Measurements from ENCODE around the gene STIMATE. TPM values are rescaled to one million over a fixed set of nuclear protein-coding genes. Genes with fewer than 3 reads are reported as not detected.

Gene STIMATE
- total and polyA plus RNA-seq, 7 experiments from 2014 or later: 3.0 to 44.9 (median 33.6) TPM

DNA sequence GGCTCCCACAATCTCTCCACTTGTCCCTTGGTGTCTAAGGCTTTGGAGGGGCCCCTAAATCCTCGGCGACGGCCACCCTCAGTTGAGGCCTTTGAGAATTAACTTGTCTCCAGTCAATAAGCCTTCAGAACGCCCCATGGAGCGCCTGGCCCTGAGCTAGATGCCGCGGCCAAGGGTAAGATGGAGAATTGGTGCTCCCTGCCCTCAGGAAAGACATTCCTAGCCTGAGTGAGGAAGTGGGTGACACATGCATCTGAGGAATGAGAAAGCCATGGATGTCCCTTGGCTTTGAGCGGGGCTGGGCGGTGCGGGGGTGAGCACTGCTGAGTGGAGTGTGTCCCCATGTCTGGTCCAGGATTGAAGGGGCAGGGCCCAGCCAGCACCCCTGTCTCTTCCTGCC is 80.1 kb downstream of the STIMATE start:
- POLR2A ChIA-PET: no interaction called here

DNA sequence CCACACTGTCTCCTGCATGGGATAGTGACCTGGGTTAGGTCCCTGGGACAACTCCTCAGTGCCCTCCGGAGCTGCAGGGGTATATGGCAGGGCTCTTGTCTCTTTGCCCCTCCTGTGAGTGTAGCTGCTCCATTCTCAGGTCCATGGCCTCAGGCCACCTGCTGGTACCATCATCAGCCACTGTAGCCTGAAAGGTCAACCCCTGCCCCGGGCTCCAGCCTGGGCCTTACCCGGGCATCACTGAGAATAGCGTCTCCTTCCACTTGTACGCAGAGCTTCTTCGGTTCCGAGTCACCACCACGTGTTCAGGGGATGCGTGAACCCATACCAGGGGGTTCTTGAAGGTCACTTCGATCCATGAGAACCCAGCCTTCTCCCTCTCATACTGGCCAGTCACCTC is 80.7 kb downstream of the STIMATE start:
- H3K27ac Mint-ChIP-seq: peak overlapping the region in 2 of 9 donors; percentile 56

More for the DNA sequence above, 80.1 kb downstream of the STIMATE start:
- H3K27ac Mint-ChIP-seq: peak overlapping the region in 1 of 9 donors; percentile 25
- no peak overlapping the region for H3K27ac ChIP-seq (ENCODE audit: low read depth, low read length)
- H3K4me1 ChIP-seq (ENCODE audit: control insufficient read depth in 2 of 2, insufficient read depth in 2 of 2, low read length in 2 of 2): no peaks in the 10 kb centered on the region
- peaks cover 0 to 2% (median 0%) of the 10 kb centered on the region in 7 donors for H3K4me1 Mint-ChIP-seq
- intact Hi-C loops (cut with micrococcal nuclease): no loop called here
- H3K27me3 Mint-ChIP-seq: no peaks in the 10 kb centered on the region
- no peak for DNase-seq
- no peak overlapping the region for H3K4me3 ChIP-seq (ENCODE audit: low read length)
- no peaks in the 10 kb centered on the region for H3K9me3 Mint-ChIP-seq
- peaks cover 0 to 3% (median 0%) of the 10 kb centered on the region in 5 donors for H3K36me3 Mint-ChIP-seq
- no peaks in the 10 kb centered on the region for H3K27me3 ChIP-seq (ENCODE audit: control insufficient read depth in 2 of 2, insufficient read depth in 2 of 2, low read length in 2 of 2)
- H3K36me3 ChIP-seq (ENCODE audit: control insufficient read depth in 2 of 3, insufficient read depth in 3 of 3, low read length in 3 of 3): no peaks in the 10 kb centered on the region
- no peak overlapping the region for H3K4me3 Mint-ChIP-seq
- CTCF ChIA-PET: no interaction called here
- H3K9me3 ChIP-seq (ENCODE audit: control insufficient read depth in 2 of 3, low read length in 3 of 3): no peaks in the 10 kb centered on the region
- no peak for ATAC-seq

DNA sequence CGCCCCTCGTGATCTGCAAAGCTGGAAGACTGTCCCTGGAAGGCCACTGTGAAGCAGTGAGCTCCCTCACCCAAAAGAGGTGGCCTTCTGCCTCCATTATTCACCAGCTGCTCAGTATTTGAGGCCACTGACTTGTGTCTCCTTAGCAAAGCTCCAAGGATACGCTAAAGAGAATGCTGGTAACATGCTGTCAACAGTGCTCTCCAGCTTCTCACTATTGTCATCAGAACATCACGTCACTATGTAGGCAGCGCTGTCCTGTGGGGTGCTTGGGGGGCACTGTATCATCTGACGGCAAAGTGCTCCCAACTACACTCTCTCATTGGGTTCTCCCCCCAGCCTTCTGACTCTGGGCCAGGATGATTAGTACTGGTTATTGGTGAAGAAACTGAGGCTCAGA is 81.1 kb downstream of the STIMATE start:
- H3K9me3 ChIP-seq (ENCODE audit: control insufficient read depth in 2 of 3, low read length in 3 of 3): no peaks in the 10 kb centered on the region
- peaks cover 0 to 2% (median 0%) of the 10 kb centered on the region in 5 donors for H3K36me3 Mint-ChIP-seq
- H3K27me3 ChIP-seq (ENCODE audit: control insufficient read depth in 2 of 2, insufficient read depth in 2 of 2, low read length in 2 of 2): no peaks in the 10 kb centered on the region
- no peak overlapping the region for H3K4me3 ChIP-seq (ENCODE audit: low read length)
- H3K4me1 Mint-ChIP-seq: peaks cover 0 to 3% (median 0%) of the 10 kb centered on the region in 7 donors
- no peaks in the 10 kb centered on the region for H3K36me3 ChIP-seq (ENCODE audit: control insufficient read depth in 2 of 3, insufficient read depth in 3 of 3, low read length in 3 of 3)
- no peak for ATAC-seq
- CTCF ChIA-PET: no interaction called here
- H3K4me1 ChIP-seq (ENCODE audit: control insufficient read depth in 2 of 2, insufficient read depth in 2 of 2, low read length in 2 of 2): no peaks in the 10 kb centered on the region
- no peaks in the 10 kb centered on the region for H3K27me3 Mint-ChIP-seq
- POLR2A ChIA-PET: no interaction called here
- intact Hi-C loops (cut with micrococcal nuclease): no loop called here
- no peak overlapping the region for H3K27ac ChIP-seq (ENCODE audit: low read depth, low read length)
- H3K9me3 Mint-ChIP-seq: no peaks in the 10 kb centered on the region
- DNase-seq: no peak
- peak overlapping the region in 1 of 9 donors; percentile 56 for H3K27ac Mint-ChIP-seq
- H3K4me3 Mint-ChIP-seq: no peak overlapping the region

More for the DNA sequence above, 80.7 kb downstream of the STIMATE start:
- no peaks in the 10 kb centered on the region for H3K27me3 ChIP-seq (ENCODE audit: control insufficient read depth in 2 of 2, insufficient read depth in 2 of 2, low read length in 2 of 2)
- no peaks in the 10 kb centered on the region for H3K9me3 ChIP-seq (ENCODE audit: control insufficient read depth in 2 of 3, low read length in 3 of 3)
- Mint-ChIP-seq H3K27me3 (no peaks in the 10 kb centered on the region), H3K4me3 (no peak overlapping the region), H3K9me3 (no peaks in the 10 kb centered on the region), H3K36me3 (peaks cover 0 to 3% (median 0%) of the 10 kb centered on the region in 5 donors), H3K4me1 (peaks cover 0 to 2% (median 0%) of the 10 kb centered on the region in 7 donors)
- no peaks in the 10 kb centered on the region for H3K4me1 ChIP-seq (ENCODE audit: control insufficient read depth in 2 of 2, insufficient read depth in 2 of 2, low read length in 2 of 2)
- no peak overlapping the region for H3K4me3 ChIP-seq (ENCODE audit: low read length)
- POLR2A ChIA-PET: no interaction called here
- DNase-seq (no peak), ATAC-seq (no peak)
- intact Hi-C loops (cut with micrococcal nuclease): no loop called here
- CTCF ChIA-PET: no interaction called here
- no peaks in the 10 kb centered on the region for H3K36me3 ChIP-seq (ENCODE audit: control insufficient read depth in 2 of 3, insufficient read depth in 3 of 3, low read length in 3 of 3)
- no peak overlapping the region for H3K27ac ChIP-seq (ENCODE audit: low read depth, low read length)

DNA sequence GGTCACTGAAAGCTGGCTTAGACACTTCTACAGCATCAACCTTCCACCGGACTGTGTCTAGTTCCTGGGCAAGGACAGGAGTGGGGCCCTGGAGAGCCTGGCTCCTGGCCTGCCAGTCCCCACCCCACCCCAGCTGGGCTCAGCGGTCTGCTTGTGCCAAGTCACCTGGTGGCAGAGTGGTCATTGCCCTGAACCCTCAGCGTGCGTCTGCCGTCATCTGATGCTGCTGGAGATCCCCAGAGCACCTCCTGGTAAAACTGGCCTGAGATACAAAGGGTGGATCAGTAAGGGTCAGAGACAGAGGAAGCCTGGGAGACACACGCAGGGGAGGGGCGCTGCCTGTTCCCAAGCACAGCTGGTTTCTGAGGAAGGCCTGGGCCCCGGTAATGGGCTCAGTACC is 83.5 kb downstream of the STIMATE start:
- Mint-ChIP-seq H3K4me3 (no peak overlapping the region), H3K4me1 (peaks cover 5 to 9% (median 7%) of the 10 kb centered on the region in 7 donors), H3K27ac (no peak overlapping the region), H3K9me3 (no peaks in the 10 kb centered on the region), H3K27me3 (no peaks in the 10 kb centered on the region), H3K36me3 (no peaks in the 10 kb centered on the region)
- Histone ChIP-seq H3K27ac (ENCODE audit: low read depth, low read length) (no peak overlapping the region), H3K4me1 (ENCODE audit: control insufficient read depth in 2 of 2, insufficient read depth in 2 of 2, low read length in 2 of 2) (no peaks in the 10 kb centered on the region), H3K27me3 (ENCODE audit: control insufficient read depth in 2 of 2, insufficient read depth in 2 of 2, low read length in 2 of 2) (no peaks in the 10 kb centered on the region), H3K36me3 (ENCODE audit: control insufficient read depth in 2 of 3, insufficient read depth in 3 of 3, low read length in 3 of 3) (no peaks in the 10 kb centered on the region), H3K9me3 (ENCODE audit: control insufficient read depth in 2 of 3, low read length in 3 of 3) (no peaks in the 10 kb centered on the region), H3K4me3 (ENCODE audit: low read length) (no peak overlapping the region)
- POLR2A ChIA-PET: no interaction called here
- no peak for DNase-seq
- intact Hi-C loops (cut with micrococcal nuclease): no loop called here
- no peak for ATAC-seq
- CTCF ChIA-PET: no interaction called here

DNA sequence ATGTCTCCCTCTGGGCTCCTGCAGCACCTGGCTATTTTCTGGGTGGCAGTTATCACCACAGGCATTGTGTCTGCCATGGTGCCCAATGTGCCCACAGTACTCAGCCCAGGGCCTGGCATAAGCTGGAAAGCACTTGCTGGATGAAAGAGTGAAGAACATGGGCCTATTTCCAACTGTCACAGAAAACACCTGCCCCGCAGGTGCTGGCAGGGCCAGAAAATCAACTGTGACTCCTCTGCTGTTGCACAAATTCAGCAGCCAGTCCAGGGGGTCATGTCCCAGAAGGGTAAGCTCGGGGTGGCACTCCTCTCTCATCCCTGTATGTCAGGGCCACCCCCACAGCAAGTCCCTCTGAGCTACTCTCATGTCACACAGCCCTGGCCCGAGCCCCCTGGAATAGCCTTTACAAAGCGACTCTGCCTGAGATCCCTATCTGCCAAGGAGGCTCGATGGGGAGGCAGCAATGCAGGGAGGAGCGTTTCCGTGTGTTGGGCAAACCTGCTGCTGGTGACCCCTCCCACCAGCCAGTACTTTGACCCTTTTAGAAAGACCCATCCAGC is 85.8 kb downstream of the STIMATE start:
- H3K27ac ChIP-seq (ENCODE audit: low read depth, low read length): no peak overlapping the region
- Mint-ChIP-seq H3K9me3 (no peaks in the 10 kb centered on the region), H3K36me3 (no peaks in the 10 kb centered on the region), H3K27me3 (no peaks in the 10 kb centered on the region), H3K4me3 (no peak overlapping the region), H3K27ac (peak overlapping the region in 3 of 9 donors; percentile 17 to 62 (median 21)), H3K4me1 (peaks cover 5 to 9% (median 7%) of the 10 kb centered on the region in 7 donors)
- DNase-seq: no peak
- ChIA-PET CTCF (interaction anchor here (1.0 kb wide), 1 partner anchor 10 kb away, joined by 3 read pairs; no protein-coding TSS in a partner anchor), POLR2A (no interaction called here)
- H3K27me3 ChIP-seq (ENCODE audit: control insufficient read depth in 2 of 2, insufficient read depth in 2 of 2, low read length in 2 of 2): no peaks in the 10 kb centered on the region
- no peaks in the 10 kb centered on the region for H3K9me3 ChIP-seq (ENCODE audit: control insufficient read depth in 2 of 3, low read length in 3 of 3)
- no peaks in the 10 kb centered on the region for H3K4me1 ChIP-seq (ENCODE audit: control insufficient read depth in 2 of 2, insufficient read depth in 2 of 2, low read length in 2 of 2)
- intact Hi-C loops (cut with micrococcal nuclease): no loop called here
- ATAC-seq: no peak
- no peaks in the 10 kb centered on the region for H3K36me3 ChIP-seq (ENCODE audit: control insufficient read depth in 2 of 3, insufficient read depth in 3 of 3, low read length in 3 of 3)
- no peak overlapping the region for H3K4me3 ChIP-seq (ENCODE audit: low read length)

DNA sequence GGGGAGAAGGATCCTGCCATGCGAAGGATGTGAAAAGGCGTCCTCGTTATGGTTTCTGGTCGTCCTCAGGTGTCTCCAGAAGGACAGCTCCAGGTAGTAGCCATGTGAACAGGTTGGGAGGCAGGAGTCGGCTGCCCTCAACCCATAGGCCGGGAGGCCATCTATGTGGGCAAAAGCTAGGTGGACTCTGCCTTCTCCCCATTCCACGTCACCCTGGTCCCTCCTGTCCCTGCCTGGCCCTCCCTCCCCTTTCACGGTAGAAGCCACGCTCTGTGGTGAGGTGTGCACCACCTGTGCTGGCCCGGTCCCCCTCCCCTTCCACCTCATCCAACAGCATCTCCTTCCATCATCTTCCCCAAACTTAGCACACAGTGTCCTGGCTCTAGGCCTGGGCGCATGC is 86.4 kb downstream of the STIMATE start:
- intact Hi-C loops (cut with micrococcal nuclease): no loop called here
- Mint-ChIP-seq H3K27ac (peak overlapping the region in 2 of 9 donors; percentile 19 to 62), H3K9me3 (no peaks in the 10 kb centered on the region), H3K36me3 (no peaks in the 10 kb centered on the region), H3K4me3 (no peak overlapping the region), H3K27me3 (no peaks in the 10 kb centered on the region), H3K4me1 (peaks cover 5 to 9% (median 7%) of the 10 kb centered on the region in 7 donors)
- Histone ChIP-seq H3K4me3 (ENCODE audit: low read length) (no peak overlapping the region), H3K4me1 (ENCODE audit: control insufficient read depth in 2 of 2, insufficient read depth in 2 of 2, low read length in 2 of 2) (no peaks in the 10 kb centered on the region), H3K9me3 (ENCODE audit: control insufficient read depth in 2 of 3, low read length in 3 of 3) (no peaks in the 10 kb centered on the region), H3K36me3 (ENCODE audit: control insufficient read depth in 2 of 3, insufficient read depth in 3 of 3, low read length in 3 of 3) (no peaks in the 10 kb centered on the region), H3K27ac (ENCODE audit: low read depth, low read length) (no peak overlapping the region), H3K27me3 (ENCODE audit: control insufficient read depth in 2 of 2, insufficient read depth in 2 of 2, low read length in 2 of 2) (no peaks in the 10 kb centered on the region)
- ChIA-PET POLR2A (no interaction called here), CTCF (interaction anchor here (1.0 kb wide), 1 partner anchor 10 kb away, joined by 3 read pairs; no protein-coding TSS in a partner anchor)
- ATAC-seq (no peak), DNase-seq (no peak)

DNA sequence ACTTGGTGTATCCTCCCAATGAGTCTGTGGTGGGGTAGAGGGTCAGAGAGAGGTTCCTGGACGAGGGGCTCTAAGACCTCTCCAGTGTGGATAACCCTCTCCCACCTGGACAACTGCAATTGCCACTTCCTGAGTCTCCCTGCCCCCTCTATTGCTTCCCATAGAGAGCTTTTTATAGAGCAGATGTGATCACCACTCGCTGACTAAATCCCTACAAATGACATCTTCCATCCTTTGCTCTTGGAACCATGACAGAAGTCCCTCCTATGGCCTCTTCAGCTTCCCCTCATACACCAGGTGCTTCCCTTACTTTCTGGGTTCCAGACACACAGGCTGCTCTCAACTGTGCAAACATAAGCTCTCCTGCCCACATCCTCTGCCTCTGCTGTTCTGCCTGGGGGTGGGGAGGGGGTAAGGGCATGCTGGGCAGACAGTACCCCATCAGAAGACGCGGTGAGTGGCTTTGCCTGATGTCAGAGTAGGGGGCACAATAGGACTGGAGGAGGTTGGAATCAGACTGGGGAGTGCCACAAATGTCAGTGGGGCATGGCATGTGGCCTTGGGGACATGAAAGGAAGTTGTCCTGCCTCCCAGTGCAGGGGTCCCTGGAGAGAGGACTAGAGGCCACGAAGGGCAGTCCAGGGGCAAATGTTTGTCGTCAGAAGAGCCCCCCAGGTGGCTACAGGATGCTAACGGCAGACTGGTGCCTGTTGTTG is 87.5 kb downstream of the STIMATE start:
- POLR2A ChIA-PET: no interaction called here
- no peaks in the 10 kb centered on the region for H3K4me1 ChIP-seq (ENCODE audit: control insufficient read depth in 2 of 2, insufficient read depth in 2 of 2, low read length in 2 of 2)
- Mint-ChIP-seq H3K27me3 (no peaks in the 10 kb centered on the region), H3K9me3 (no peaks in the 10 kb centered on the region), H3K36me3 (no peaks in the 10 kb centered on the region), H3K4me3 (no peak overlapping the region), H3K4me1 (peaks cover 5 to 9% (median 7%) of the 10 kb centered on the region in 7 donors), H3K27ac (peak overlapping the region in 2 of 9 donors; percentile 33 to 36)
- intact Hi-C loops (cut with micrococcal nuclease): no loop called here
- H3K27me3 ChIP-seq (ENCODE audit: control insufficient read depth in 2 of 2, insufficient read depth in 2 of 2, low read length in 2 of 2): no peaks in the 10 kb centered on the region
- no peak for DNase-seq
- H3K36me3 ChIP-seq (ENCODE audit: control insufficient read depth in 2 of 3, insufficient read depth in 3 of 3, low read length in 3 of 3): no peaks in the 10 kb centered on the region
- H3K4me3 ChIP-seq (ENCODE audit: low read length): no peak overlapping the region
- CTCF ChIA-PET: no interaction called here
- H3K27ac ChIP-seq (ENCODE audit: low read depth, low read length): no peak overlapping the region
- ATAC-seq: no peak
- H3K9me3 ChIP-seq (ENCODE audit: control insufficient read depth in 2 of 3, low read length in 3 of 3): no peaks in the 10 kb centered on the region
